Measurements from ENCODE around the gene TSSC4.
A peak's percentile ranks its signal among the peaks of the same experiment; 100 is the strongest.

The TSSC4 gene

DNA sequence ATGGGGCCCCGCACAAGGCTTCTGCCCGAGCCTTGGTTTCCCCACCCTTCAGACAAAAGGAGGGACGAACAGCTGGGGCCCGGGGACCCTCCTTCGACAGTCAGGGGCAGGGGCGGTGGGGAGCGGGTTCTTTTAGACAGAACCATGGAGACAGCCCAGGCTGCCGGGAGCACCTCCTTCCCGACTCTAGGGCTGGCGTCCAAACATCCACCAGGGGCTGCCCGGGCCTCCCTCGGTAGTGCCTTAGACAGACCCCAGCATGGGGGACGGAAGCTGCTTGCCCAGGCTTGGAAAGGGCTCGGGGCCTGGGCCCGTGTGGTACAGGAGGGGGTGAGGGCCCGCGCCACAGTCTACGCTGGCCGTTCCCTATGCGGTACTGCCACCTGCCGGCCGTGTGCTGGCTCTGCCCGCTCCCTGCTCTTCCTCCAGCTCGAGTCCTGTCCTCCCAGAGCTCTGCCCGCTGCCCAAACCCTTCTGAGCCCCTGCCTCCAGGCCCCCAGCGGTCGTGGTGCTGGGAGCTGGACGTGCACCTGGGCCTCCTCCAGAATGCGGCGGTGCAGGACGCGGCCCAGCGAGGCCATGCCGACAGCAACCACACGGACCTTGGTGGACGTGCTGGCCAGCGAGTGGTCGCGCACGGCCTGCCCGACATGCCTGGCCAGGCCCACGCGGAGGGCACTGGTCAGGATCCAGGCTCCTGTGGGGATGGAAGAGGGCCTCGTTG lies 20.1 kb downstream of the TSSC4 start:
- peak; percentile 72 for DNase-seq

GRCh38 chr11:2421226-2421994 lies 20.9 kb downstream of the TSSC4 start:
- DNase-seq, result no peak

DNA sequence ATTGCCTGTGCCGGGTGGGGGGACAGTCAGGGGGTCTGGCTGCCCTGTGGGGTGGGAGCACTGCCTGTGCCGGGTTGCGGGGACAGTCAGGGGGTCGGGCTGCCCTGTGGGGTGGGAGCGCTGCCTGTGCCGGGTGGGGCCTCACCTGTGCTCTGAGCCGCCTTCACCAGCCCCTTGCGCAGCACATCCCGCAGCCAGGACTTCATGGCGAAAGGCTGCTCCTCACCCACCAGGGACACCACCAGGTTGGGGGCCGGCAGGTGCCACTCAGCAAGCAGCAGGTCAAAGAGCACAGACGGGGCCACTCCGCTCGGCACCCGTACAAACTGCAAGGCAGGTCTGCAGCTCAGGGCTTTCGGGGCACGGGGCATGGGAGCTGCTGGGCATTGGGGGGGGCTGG lies 21.4 kb downstream of the TSSC4 start:
- no peak for DNase-seq

GRCh38 chr11:2422461-2423156 lies 22.1 kb downstream of the TSSC4 start:
- no peak for DNase-seq

DNA sequence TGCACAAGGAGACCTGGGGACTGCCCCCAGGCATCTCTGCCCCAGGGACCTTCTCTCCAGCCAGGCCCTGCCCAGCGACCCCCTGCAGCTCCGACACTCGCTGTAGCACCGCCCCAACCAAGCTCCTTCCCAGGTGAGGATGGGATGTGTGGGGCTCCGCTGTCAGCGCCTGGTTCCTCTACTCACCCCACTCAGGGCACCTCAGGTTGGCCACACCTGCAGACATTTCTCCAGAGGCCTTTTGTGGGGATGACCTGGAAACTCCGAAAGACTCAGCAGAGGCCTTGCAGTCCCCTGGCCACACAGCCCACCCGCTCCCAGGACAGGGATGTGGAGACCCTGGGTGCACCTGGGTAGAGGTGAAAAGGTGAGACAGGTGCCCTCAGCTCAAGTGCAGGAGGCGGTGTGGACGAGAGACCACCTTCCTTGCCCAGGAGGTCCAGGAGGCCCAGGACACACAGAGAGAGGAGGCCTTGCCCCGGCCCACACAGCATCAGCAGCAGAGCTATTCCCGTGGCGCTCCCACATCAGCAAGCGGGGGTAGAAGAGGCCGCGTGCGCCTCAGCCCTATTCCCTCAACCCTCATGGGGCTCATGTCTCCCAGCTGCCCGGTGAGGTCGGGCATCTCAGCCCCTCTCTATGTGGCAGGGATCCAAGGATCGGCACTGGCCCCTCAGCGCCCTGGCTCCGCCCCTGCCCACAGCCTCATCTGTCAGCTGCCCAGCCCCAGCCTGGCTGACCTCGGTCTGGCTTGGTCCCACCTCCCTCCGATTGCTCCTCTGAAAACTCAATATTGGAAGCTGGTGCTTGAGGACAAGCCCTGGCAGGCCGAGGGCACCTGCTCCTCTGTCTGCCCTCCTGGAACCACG lies 22.8 kb downstream of the TSSC4 start:
- no peak for DNase-seq

- DNase-seq, result no peak
These were observed 24.4 kb downstream of the TSSC4 start for GRCh38 chr11:2424811-2425495.

- no peak for DNase-seq
These were observed 25.0 kb downstream of the TSSC4 start for GRCh38 chr11:2425506-2425905.

GRCh38 chr11:2426221-2426620 lies 25.7 kb downstream of the TSSC4 start:
- no peak for DNase-seq

DNA sequence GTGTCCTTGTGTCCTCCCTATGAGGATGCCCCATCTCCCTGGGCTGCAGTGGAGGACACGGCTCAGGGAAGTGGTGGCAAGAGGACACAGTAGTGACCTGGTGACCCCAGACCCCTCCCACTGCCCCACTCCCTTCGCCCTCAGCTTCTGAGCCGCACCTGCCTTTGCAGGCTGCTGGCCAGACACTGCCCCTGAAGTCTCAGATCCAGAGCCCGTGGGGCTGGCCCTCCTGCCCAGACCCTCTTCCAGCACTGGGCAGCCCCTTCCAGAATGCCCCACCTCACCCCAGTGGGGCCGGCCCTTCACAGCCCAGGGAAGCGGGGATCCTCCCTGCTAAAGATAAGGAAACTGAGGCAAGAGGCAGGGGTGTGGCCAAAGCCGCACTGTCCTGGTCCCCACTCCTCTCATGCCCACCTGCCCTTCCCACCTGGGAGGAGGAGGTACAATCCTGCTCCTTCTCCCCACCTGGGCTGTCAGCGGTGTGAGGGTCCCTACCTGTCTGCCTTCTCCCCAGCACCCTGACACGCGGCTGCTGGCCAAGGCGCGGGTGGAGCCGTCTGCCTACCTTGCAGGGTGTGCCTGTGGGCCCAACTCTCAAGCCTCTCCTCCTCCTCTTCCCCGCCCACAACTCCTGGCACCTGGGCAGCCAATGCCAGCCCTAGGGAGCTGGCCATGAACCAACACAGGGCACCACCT lies 26.4 kb downstream of the TSSC4 start:
- no peak for DNase-seq

- no peak for DNase-seq
These were observed 27.3 kb downstream of the TSSC4 start for GRCh38 chr11:2427721-2428321.

- peak; percentile 97 for DNase-seq
These were observed 27.8 kb downstream of the TSSC4 start for GRCh38 chr11:2428322-2428795.

GRCh38 chr11:2431395-2431794 lies 30.8 kb downstream of the TSSC4 start:
- no peak for DNase-seq

- DNase-seq, result no peak
These were observed 31.6 kb downstream of the TSSC4 start for GRCh38 chr11:2432171-2432621.

DNA sequence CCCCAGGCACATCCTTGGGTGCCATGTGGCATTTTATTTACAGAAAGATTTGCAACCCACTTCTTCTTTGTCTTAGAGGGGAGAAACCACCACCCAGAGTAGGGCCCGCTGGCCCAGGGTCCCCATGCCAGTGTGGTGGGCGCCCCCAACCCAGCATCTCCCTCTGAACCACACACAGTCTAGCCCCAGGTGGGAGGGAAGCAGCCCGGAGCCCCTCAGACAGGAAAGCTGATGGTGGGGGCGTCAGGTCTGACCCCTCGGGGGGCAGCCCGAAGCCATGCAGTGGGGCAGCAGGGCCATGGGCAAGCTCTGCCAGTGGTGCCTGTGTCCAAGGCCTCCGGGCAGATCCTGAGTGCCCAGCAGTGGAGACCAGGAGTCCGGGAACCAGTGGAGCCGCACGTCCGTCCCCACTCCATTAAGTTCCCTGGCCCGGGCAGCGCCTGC lies 32.1 kb downstream of the TSSC4 start:
- no peak for DNase-seq

DNA sequence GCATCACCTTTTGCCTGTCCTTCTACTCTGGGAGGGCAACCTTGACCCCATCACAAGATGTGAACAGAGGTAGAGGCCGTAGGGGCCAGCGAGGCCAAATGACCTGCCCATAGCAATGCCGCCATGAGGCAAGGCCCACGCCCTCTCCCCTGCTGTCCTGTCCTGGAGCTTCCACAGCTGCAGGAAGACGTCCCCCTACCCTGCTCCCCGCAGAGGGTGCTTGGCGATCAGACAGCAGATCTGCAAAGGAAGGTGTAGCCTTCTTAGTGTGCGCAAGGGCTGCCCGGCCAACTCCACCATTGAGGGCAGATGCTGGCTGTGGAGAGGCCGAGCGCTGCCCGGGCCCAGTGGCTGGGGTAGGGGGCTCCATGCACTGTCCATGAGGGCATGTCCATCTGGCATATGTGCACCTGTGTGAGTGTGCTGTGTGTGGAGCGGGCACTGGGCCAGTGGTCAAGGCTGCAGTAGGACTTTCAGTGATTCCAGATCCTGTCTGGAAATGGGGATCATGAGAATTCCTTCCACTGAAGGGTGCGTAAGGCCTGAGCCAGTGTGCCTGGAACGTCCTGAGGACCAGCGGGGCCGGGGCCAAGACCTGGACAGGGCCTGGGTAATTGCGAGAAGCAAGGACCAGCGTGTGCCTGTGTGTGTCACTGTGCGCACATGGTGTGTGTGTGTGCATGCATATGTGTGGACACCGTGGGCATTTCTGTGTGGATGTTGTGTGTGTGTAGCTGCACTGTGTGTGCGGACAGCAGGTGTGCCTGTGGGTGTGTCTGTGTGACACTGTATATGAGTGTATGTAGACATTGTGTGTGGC lies 32.8 kb downstream of the TSSC4 start:
- DNase-seq, result no peak

- no peak for DNase-seq
These were observed 33.5 kb downstream of the TSSC4 start for GRCh38 chr11:2434008-2434407.

GRCh38 chr11:2434506-2435255 lies 34.1 kb downstream of the TSSC4 start:
- DNase-seq, result no peak

DNA sequence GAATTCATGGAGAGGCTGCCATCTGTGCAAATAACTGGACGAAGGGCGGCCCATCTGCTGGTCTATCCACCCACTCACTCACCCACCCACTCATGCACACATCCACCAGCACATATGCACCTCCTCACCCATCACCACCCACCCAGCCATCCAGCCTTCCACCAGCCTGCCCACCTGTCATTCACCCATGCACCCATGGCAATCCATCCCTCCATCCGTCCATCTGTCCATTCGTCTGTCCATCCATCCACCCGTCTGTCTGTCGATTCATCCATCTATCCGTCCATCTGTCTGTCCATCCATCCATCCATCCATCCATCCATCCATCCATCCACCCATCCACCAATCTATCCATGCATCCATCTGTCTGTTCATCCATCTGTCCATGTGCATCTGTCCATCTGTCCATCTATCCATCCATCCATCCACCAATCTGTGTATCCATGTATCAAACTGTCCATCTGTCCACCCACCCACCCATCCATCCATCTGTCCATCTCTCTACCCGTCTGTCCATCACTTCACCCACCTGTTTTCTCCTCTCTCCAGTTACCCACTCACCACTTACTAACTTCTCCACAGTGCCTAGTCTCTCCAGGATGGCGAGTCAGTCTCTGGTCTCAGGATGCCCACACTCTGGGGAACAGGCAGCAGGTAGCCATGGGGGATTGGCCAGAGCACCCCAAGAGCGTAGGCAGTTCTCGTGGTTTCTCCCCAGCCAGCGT lies 34.9 kb downstream of the TSSC4 start:
- DNase-seq, result no peak

Measured in T-helper 9 cell (primary cell).